H1 (cell line): ENCODE results near the gene RXRA. TPM values are rescaled to one million over a fixed set of nuclear protein-coding genes. Genes with fewer than 3 reads are reported as not detected.

ENCODE experiments used
- CHD2 ChIP-seq: IDR thresholded peaks from 2 replicates; pipeline ENCODE4 v1.6.1; 2012; ENCODE audit warnings: low read length, improper control_type of control experiment
- FOSL1 ChIP-seq: IDR thresholded peaks from 2 replicates; pipeline ENCODE4 v1.6.1; 2011; ENCODE audit warnings: mild to moderate bottlenecking, low read depth, low read length, moderate library complexity; ENCODE audit not compliant: insufficient read depth
- PHF8 ChIP-seq: fragments of 200-600 bp; sonication (generic); conservative IDR thresholded peaks from 2 replicates; pipeline ENCODE4 v1.7.1; 2012; ENCODE audit warnings: low read depth, mild to moderate bottlenecking, inconsistent platforms, low read length, moderate library complexity
- SAP30 ChIP-seq: fragments of 300-600 bp; sonication (generic); IDR thresholded peaks from 2 replicates; pipeline ENCODE4 v1.7.1; 2012; ENCODE audit warnings: low read length, moderate library complexity, mild to moderate bottlenecking, inconsistent platforms; ENCODE audit not compliant: insufficient read depth, insufficient replicate concordance
- SP4 ChIP-seq: IDR thresholded peaks from 2 replicates; pipeline ENCODE4 v1.6.1; 2012; ENCODE audit warnings: low read length, inconsistent platforms
- polyA plus RNA-seq, 7 experiments: library from polyadenylated mRNA; depleted of rRNA in 3 of 7; stranded (reverse) in 5 of 7; unstranded in 2 of 7; fragments of >200 nt in 5 of 7; fragments of 200-250 nt in 2 of 7; gene quantifications; 1 replicate in 5 of 7; 2 replicates in 1 of 7; 4 replicates in 1 of 7; pipeline versions ENCODE4 v1.2.1 to v1.2.3, GENCODE V29; 2011 to 2013; ENCODE audit warnings: missing spikeins in 2 of 7, mixed read lengths in 2 of 7
- total RNA-seq: library from RNA; stranded (reverse); fragmentation: NEBNext Ultra II Directional; extraction: Animal tissue kit (Norgen Biotek cat#: 25700); gene quantifications from 2 replicates; pipeline ENCODE4 v1.2.1, GENCODE V29; 2021

The RXRA gene
- total and polyA plus RNA-seq, 2 of the 8 experiments (the other 6 are each of a cell fraction or from before 2014, with no cell fraction given) = 9.8 to 29.4 TPM

DNA sequence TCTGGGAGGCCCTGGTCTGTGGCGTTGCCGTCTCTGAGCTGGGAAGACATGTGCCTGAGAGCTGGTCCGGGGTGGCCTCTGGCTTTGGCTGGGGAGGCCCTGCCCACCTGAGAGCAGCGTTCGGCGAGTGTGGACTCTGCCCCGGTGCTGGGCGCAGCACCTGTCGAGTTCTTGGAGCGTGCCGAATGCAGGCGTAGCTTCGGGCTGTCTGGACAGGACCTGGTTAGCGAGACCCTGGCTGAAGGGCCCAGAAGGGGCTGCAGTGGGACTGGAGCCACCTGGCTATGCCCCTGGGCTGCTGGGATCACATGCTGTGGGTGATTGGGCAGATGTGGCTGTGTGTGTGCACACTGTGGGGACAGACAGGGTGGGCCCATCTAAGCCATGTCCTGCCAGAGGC is 56.5 kb downstream of the RXRA start (continued):
- TF ChIP-seq FOSL1 (no peak), CHD2 (no peak), PHF8 (no peak), SP4 (no peak), SAP30 (no peak)
